ENCODE data around the gene CASS4.
A peak's percentile ranks its signal among the peaks of the same experiment; 100 is the strongest.

CASS4 gene

DNA sequence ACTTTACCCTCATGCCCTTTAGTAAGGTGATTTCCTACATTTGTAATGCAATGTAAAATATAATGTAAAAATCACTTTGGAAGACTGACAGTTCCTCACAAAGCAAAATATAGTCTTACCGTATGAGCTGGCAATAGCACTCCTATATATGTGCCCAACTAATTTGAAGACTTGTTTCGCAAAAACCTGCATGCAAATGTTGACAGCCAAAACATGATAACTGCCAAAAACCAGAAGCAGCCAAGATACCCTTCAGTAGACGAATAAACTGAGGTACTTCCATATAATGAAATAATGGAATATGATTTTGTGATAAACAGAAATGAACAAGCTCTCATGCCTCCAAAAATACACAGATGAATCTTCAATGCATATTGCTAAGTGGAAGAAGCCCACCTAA, 33.7 kb upstream of the CASS4 start:
- TF ChIP-seq EZH2phosphoT487 (IDR thresholded peaks at IDR 0.05; ENCODE audit: borderline replicate concordance) = no peak
- TF ChIP-seq, protein P1, sequence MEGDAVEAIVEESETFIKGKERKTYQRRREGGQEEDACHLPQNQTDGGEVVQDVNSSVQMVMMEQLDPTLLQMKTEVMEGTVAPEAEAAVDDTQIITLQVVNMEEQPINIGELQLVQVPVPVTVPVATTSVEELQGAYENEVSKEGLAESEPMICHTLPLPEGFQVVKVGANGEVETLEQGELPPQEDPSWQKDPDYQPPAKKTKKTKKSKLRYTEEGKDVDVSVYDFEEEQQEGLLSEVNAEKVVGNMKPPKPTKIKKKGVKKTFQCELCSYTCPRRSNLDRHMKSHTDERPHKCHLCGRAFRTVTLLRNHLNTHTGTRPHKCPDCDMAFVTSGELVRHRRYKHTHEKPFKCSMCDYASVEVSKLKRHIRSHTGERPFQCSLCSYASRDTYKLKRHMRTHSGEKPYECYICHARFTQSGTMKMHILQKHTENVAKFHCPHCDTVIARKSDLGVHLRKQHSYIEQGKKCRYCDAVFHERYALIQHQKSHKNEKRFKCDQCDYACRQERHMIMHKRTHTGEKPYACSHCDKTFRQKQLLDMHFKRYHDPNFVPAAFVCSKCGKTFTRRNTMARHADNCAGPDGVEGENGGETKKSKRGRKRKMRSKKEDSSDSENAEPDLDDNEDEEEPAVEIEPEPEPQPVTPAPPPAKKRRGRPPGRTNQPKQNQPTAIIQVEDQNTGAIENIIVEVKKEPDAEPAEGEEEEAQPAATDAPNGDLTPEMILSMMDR (conservative IDR thresholded peaks at IDR 0.05; ENCODE audit: low read length) = no peak
- no peak overlapping the region for H3K4me2 ChIP-seq (ENCODE audit: low read depth, low read length, poor library complexity, severe bottlenecking)
- no peaks in the 10 kb centered on the region for H3K27me3 ChIP-seq (ENCODE audit: insufficient read depth, low read length, poor library complexity, severe bottlenecking)
- H3K4me1 ChIP-seq (ENCODE audit: insufficient read depth, low read length, poor library complexity, severe bottlenecking) = peaks cover 21% of the 10 kb centered on the region
- peaks cover 90% of the 10 kb centered on the region for H3K79me2 ChIP-seq (ENCODE audit: insufficient read depth, low read length)
- H3F3A ChIP-seq (ENCODE audit: low read depth) = no peaks in the 10 kb centered on the region
- H4K20me1 ChIP-seq (ENCODE audit: insufficient read depth, low read length, poor library complexity, severe bottlenecking) = peaks cover 35% of the 10 kb centered on the region
- H2AFZ ChIP-seq (ENCODE audit: low read length) = no peak overlapping the region
- H3K4me3 ChIP-seq (ENCODE audit: low read length, poor library complexity, severe bottlenecking) = no peak overlapping the region
- H3K9me3 ChIP-seq (ENCODE audit: insufficient read depth, low read depth, low read length) = no peaks in the 10 kb centered on the region
- H3K9me2 ChIP-seq (replicated peaks; ENCODE audit: low read depth, low read length) = no peaks in the 10 kb centered on the region
- H3K9ac ChIP-seq (ENCODE audit: low read depth, low read length, poor library complexity, severe bottlenecking) = no peak overlapping the region
- H3K36me3 ChIP-seq (ENCODE audit: insufficient read depth, low read length) = peaks cover 77% of the 10 kb centered on the region

GRCh38 chr20:56380375-56380774, 31.7 kb upstream of the CASS4 start:
- H2AFZ ChIP-seq (ENCODE audit: low read length) = no peak overlapping the region
- no peaks in the 10 kb centered on the region for H3K27me3 ChIP-seq (ENCODE audit: insufficient read depth, low read length, poor library complexity, severe bottlenecking)
- H3K36me3 ChIP-seq (ENCODE audit: insufficient read depth, low read length) = peaks cover 86% of the 10 kb centered on the region
- no peaks in the 10 kb centered on the region for H3K9me3 ChIP-seq (ENCODE audit: insufficient read depth, low read depth, low read length)
- TF ChIP-seq, protein P1 (conservative IDR thresholded peaks at IDR 0.05; ENCODE audit: low read length) = no peak
- no peak for TF ChIP-seq EZH2phosphoT487 (IDR thresholded peaks at IDR 0.05; ENCODE audit: borderline replicate concordance)
- H3K4me3 ChIP-seq (ENCODE audit: low read length, poor library complexity, severe bottlenecking) = no peak overlapping the region
- H3K4me1 ChIP-seq (ENCODE audit: insufficient read depth, low read length, poor library complexity, severe bottlenecking) = peaks cover 39% of the 10 kb centered on the region
- H4K20me1 ChIP-seq (ENCODE audit: insufficient read depth, low read length, poor library complexity, severe bottlenecking) = peaks cover 39% of the 10 kb centered on the region
- H3K4me2 ChIP-seq (ENCODE audit: low read depth, low read length, poor library complexity, severe bottlenecking) = no peak overlapping the region
- no peaks in the 10 kb centered on the region for H3F3A ChIP-seq (ENCODE audit: low read depth)
- H3K79me2 ChIP-seq (ENCODE audit: insufficient read depth, low read length) = peaks cover 90% of the 10 kb centered on the region
- no peak overlapping the region for H3K9ac ChIP-seq (ENCODE audit: low read depth, low read length, poor library complexity, severe bottlenecking)
- no peaks in the 10 kb centered on the region for H3K9me2 ChIP-seq (replicated peaks; ENCODE audit: low read depth, low read length)

DNA sequence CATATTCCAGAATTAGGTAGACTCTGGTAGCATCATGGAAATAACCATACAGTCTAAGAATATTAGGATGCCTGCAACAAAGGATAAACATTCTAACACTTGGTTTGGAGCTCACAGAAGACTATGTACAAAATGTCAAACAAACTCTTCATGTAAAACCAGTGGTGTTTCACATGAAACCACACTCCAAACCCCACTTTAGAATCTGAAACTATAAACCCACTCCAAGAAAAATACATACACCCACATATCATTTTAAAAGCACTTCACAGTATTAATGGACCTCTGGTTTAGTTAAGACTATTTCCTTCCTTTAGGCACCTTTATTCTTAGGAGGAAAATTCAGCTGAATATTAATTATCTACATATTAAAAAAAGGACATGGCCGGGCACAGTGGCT, 30.6 kb upstream of the CASS4 start:
- no peaks in the 10 kb centered on the region for H3K9me3 ChIP-seq (ENCODE audit: insufficient read depth, low read depth, low read length)
- H3K36me3 ChIP-seq (ENCODE audit: insufficient read depth, low read length) = peaks cover 84% of the 10 kb centered on the region
- no peak for TF ChIP-seq EZH2phosphoT487 (IDR thresholded peaks at IDR 0.05; ENCODE audit: borderline replicate concordance)
- TF ChIP-seq, protein P1 (conservative IDR thresholded peaks at IDR 0.05; ENCODE audit: low read length) = no peak
- peaks cover 28% of the 10 kb centered on the region for H4K20me1 ChIP-seq (ENCODE audit: insufficient read depth, low read length, poor library complexity, severe bottlenecking)
- peaks cover 90% of the 10 kb centered on the region for H3K79me2 ChIP-seq (ENCODE audit: insufficient read depth, low read length)
- peaks cover 48% of the 10 kb centered on the region for H3K4me1 ChIP-seq (ENCODE audit: insufficient read depth, low read length, poor library complexity, severe bottlenecking)
- H3K9ac ChIP-seq (ENCODE audit: low read depth, low read length, poor library complexity, severe bottlenecking) = no peak overlapping the region
- no peaks in the 10 kb centered on the region for H3K9me2 ChIP-seq (replicated peaks; ENCODE audit: low read depth, low read length)
- no peak overlapping the region for H3K4me3 ChIP-seq (ENCODE audit: low read length, poor library complexity, severe bottlenecking)
- no peaks in the 10 kb centered on the region for H3K27me3 ChIP-seq (ENCODE audit: insufficient read depth, low read length, poor library complexity, severe bottlenecking)
- no peaks in the 10 kb centered on the region for H3F3A ChIP-seq (ENCODE audit: low read depth)
- no peak overlapping the region for H2AFZ ChIP-seq (ENCODE audit: low read length)
- peak overlapping the region; percentile 48 for H3K4me2 ChIP-seq (ENCODE audit: low read depth, low read length, poor library complexity, severe bottlenecking)
